ENCODE data around the gene CHRM1. TPM values are rescaled to one million over a fixed set of nuclear protein-coding genes. Genes with fewer than 3 reads are reported as not detected.

The CHRM1 gene
- total and polyA plus RNA-seq, 2 of the 13 experiments (the other 11 are each of a cell fraction or from before 2014, with no cell fraction given): not detected

DNA sequence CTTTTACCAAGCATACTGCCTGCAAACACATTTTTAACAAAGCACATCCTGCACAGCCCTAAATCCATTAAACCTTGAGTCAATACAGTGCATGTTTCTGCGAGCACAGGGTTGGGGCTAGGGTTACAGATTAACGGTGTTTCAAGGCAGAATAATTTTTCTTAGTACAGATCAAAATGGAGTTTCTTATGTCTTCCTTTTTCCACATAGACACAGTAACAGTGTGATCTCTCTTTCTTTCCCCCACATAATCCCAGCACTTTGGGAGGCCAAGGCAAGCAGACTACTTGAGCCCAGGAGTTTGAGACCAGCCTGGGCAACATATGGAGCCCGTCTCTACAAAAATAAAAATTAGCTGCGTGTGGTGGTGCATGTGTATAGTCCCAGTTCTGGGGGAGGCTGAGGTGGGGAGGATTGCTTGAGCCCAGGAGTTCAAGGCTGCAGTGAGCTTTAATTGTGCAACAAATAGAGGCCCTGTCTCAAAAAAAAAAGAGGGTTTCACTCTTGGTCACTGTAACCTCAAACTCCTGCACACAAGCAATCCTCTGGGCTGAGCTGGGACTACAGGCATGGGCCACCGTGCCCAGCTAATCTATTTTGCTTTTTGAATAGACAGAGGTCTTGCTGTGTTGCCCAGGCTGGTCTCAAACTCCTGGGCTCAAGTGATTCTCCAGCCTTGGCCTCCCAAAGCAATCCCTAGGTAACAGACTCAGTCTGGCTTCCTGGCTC, 60.2 kb downstream of the CHRM1 start (continued):
- TF ChIP-seq, protein P1, sequence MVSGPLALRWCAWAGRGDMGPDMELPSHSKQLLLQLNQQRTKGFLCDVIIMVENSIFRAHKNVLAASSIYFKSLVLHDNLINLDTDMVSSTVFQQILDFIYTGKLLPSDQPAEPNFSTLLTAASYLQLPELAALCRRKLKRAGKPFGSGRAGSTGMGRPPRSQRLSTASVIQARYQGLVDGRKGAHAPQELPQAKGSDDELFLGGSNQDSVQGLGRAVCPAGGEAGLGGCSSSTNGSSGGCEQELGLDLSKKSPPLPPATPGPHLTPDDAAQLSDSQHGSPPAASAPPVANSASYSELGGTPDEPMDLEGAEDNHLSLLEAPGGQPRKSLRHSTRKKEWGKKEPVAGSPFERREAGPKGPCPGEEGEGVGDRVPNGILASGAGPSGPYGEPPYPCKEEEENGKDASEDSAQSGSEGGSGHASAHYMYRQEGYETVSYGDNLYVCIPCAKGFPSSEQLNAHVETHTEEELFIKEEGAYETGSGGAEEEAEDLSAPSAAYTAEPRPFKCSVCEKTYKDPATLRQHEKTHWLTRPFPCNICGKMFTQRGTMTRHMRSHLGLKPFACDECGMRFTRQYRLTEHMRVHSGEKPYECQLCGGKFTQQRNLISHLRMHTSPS (CRISPR knock-in tag; IDR thresholded peaks at IDR 0.05; ENCODE audit: low read depth): no peak
- TF ChIP-seq CBX2 (IDR thresholded peaks at IDR 0.05; ENCODE audit: low read depth, low read length) (no peak), CBX2 (CRISPR knock-in tag; IDR thresholded peaks at IDR 0.05; ENCODE audit: low read depth) (no peak), SAP130 (CRISPR knock-in tag; IDR thresholded peaks at IDR 0.05; ENCODE audit: low read depth) (peak; percentile 63), U2AF2 (IDR thresholded peaks at IDR 0.05; ENCODE audit: low read depth, low read length) (no peak), TRIM24 (CRISPR knock-in tag; IDR thresholded peaks at IDR 0.05) (no peak), ZNF124 (CRISPR knock-in tag; IDR thresholded peaks at IDR 0.05) (no peak), SUZ12 (IDR thresholded peaks at IDR 0.05; ENCODE audit: low read depth, low read length) (no peak), NFRKB (IDR thresholded peaks at IDR 0.05) (no peak), SETDB1 (CRISPR knock-in tag; IDR thresholded peaks at IDR 0.05; ENCODE audit: borderline replicate concordance) (no peak), ZSCAN29 (CRISPR knock-in tag; conservative IDR thresholded peaks at IDR 0.05) (no peak), TEAD2 (CRISPR knock-in tag; IDR thresholded peaks at IDR 0.05) (no peak), TCF12 (IDR thresholded peaks at IDR 0.05) (no peak), TCF12 (CRISPR knock-in tag; IDR thresholded peaks at IDR 0.05) (no peak), RXRB (CRISPR knock-in tag; IDR thresholded peaks at IDR 0.05; ENCODE audit: borderline replicate concordance) (0 out of 2 replicates have a peak, but pooled peaks have one; percentile 11)
- TF ChIP-seq, protein P2, sequence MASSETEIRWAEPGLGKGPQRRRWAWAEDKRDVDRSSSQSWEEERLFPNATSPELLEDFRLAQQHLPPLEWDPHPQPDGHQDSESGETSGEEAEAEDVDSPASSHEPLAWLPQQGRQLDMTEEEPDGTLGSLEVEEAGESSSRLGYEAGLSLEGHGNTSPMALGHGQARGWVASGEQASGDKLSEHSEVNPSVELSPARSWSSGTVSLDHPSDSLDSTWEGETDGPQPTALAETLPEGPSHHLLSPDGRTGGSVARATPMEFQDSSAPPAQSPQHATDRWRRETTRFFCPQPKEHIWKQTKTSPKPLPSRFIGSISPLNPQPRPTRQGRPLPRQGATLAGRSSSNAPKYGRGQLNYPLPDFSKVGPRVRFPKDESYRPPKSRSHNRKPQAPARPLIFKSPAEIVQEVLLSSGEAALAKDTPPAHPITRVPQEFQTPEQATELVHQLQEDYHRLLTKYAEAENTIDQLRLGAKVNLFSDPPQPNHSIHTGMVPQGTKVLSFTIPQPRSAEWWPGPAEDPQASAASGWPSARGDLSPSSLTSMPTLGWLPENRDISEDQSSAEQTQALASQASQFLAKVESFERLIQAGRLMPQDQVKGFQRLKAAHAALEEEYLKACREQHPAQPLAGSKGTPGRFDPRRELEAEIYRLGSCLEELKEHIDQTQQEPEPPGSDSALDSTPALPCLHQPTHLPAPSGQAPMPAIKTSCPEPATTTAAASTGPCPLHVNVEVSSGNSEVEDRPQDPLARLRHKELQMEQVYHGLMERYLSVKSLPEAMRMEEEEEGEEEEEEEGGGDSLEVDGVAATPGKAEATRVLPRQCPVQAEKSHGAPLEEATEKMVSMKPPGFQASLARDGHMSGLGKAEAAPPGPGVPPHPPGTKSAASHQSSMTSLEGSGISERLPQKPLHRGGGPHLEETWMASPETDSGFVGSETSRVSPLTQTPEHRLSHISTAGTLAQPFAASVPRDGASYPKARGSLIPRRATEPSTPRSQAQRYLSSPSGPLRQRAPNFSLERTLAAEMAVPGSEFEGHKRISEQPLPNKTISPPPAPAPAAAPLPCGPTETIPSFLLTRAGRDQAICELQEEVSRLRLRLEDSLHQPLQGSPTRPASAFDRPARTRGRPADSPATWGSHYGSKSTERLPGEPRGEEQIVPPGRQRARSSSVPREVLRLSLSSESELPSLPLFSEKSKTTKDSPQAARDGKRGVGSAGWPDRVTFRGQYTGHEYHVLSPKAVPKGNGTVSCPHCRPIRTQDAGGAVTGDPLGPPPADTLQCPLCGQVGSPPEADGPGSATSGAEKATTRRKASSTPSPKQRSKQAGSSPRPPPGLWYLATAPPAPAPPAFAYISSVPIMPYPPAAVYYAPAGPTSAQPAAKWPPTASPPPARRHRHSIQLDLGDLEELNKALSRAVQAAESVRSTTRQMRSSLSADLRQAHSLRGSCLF (CRISPR knock-in tag; IDR thresholded peaks at IDR 0.05; ENCODE audit: borderline replicate concordance): no peak
- TF ChIP-seq, protein P3, sequence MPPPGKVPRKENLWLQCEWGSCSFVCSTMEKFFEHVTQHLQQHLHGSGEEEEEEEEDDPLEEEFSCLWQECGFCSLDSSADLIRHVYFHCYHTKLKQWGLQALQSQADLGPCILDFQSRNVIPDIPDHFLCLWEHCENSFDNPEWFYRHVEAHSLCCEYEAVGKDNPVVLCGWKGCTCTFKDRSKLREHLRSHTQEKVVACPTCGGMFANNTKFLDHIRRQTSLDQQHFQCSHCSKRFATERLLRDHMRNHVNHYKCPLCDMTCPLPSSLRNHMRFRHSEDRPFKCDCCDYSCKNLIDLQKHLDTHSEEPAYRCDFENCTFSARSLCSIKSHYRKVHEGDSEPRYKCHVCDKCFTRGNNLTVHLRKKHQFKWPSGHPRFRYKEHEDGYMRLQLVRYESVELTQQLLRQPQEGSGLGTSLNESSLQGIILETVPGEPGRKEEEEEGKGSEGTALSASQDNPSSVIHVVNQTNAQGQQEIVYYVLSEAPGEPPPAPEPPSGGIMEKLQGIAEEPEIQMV (CRISPR knock-in tag; IDR thresholded peaks at IDR 0.05; ENCODE audit: low read depth): no peak
- TF ChIP-seq, protein P4, sequence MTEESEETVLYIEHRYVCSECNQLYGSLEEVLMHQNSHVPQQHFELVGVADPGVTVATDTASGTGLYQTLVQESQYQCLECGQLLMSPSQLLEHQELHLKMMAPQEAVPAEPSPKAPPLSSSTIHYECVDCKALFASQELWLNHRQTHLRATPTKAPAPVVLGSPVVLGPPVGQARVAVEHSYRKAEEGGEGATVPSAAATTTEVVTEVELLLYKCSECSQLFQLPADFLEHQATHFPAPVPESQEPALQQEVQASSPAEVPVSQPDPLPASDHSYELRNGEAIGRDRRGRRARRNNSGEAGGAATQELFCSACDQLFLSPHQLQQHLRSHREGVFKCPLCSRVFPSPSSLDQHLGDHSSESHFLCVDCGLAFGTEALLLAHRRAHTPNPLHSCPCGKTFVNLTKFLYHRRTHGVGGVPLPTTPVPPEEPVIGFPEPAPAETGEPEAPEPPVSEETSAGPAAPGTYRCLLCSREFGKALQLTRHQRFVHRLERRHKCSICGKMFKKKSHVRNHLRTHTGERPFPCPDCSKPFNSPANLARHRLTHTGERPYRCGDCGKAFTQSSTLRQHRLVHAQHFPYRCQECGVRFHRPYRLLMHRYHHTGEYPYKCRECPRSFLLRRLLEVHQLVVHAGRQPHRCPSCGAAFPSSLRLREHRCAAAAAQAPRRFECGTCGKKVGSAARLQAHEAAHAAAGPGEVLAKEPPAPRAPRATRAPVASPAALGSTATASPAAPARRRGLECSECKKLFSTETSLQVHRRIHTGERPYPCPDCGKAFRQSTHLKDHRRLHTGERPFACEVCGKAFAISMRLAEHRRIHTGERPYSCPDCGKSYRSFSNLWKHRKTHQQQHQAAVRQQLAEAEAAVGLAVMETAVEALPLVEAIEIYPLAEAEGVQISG (CRISPR knock-in tag; IDR thresholded peaks at IDR 0.05): peak; percentile 5; the same call in 1 of the 2 replicates
- TF ChIP-seq, protein P5, sequence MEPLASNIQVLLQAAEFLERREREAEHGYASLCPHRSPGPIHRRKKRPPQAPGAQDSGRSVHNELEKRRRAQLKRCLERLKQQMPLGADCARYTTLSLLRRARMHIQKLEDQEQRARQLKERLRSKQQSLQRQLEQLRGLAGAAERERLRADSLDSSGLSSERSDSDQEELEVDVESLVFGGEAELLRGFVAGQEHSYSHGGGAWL (CRISPR knock-in tag; IDR thresholded peaks at IDR 0.05): no peak

All from HepG2 (cell line).